ENCODE results near the gene PRKAB1.

Gene PRKAB1

GRCh38 chr12:119666900-119667576 is 895 bp upstream of the PRKAB1 start:
- DNase-seq, result no peak
- 45% methylated on average over 8 of the region's 9 CpGs for WGBS
- peaks cover 0 to 5% of the 10 kb centered on the region in 2 experiments for H3K27me3 ChIP-seq (ENCODE audit: control insufficient read depth in 1 of 2, insufficient read depth in 1 of 2, low read length in 2 of 2)

DNA sequence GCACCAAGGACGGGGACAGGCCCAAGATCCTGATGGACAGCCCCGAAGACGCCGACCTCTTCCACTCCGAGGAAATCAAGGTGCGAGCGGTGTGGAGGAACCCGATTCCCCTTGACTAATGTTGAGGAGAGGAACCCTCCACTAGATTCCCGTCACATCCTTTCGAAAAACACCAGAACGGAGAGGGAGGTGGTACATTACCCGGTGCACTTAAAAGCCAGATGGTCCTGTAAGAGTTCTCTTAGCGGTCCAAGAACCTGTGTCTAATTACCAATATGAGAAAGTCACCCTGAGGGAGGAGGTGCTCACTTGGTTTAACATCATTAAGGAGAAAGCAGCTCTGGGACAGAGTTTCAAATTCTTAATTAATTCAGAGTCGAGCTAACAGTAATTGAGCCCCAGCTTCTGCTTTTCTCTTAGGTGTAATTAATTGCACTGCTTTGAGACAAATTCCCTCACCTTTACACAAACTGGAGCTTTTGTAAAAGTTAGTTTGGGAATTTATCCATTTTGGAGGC is 450 bp downstream of the PRKAB1 start:
- no peak overlapping the region for H2BK12ac ChIP-seq (ENCODE audit: low read length in 2 of 2)
- H3K9ac ChIP-seq (ENCODE audit: low read length), result peak overlapping the region; percentile 91
- H2AFZ ChIP-seq (ENCODE audit: low read depth, low read length), result peak overlapping the region; percentile 79
- WGBS, result 6% methylated on average over 14 of the region's 14 CpGs
- peak overlapping the region; percentile 55 to 62 for H3K4ac ChIP-seq (ENCODE audit: low read depth in 1 of 2, low read length in 2 of 2)
- H3K18ac ChIP-seq (ENCODE audit: low read depth in 1 of 2, low read length in 2 of 2), result peak overlapping the region; percentile 83 to 85
- H3K79me1 ChIP-seq (replicated peaks; ENCODE audit: low read length, poor library complexity, severe bottlenecking), result peaks cover 5% of the 10 kb centered on the region
- no peak overlapping the region for H2BK5ac ChIP-seq (ENCODE audit: low read depth, low read length, poor library complexity, severe bottlenecking)
- H3K27ac ChIP-seq (ENCODE audit: low read length, poor library complexity, severe bottlenecking), result peak overlapping the region; percentile 53
- DNase-seq, result no peak
- peak overlapping the region; percentile 83 for H4K8ac ChIP-seq (ENCODE audit: low read length)
- no peak overlapping the region for H3K14ac ChIP-seq (ENCODE audit: low read length in 2 of 2)
- H2BK120ac ChIP-seq (ENCODE audit: low read depth, low read length), result no peak overlapping the region
- H2AK5ac ChIP-seq (ENCODE audit: low read length, severe bottlenecking), result no peak overlapping the region
- peak overlapping the region; percentile 45 for H3K4me2 ChIP-seq (ENCODE audit: low read length, poor library complexity, severe bottlenecking)
- H3K9me3 ChIP-seq (ENCODE audit: control insufficient read depth, low read length), result no peaks in the 10 kb centered on the region
- H3K36me3 ChIP-seq (ENCODE audit: control insufficient read depth in 1 of 2, insufficient read depth in 2 of 2, low read depth in 1 of 2, low read length in 2 of 2), result peaks cover 7 to 27% of the 10 kb centered on the region in 2 experiments
- H3K23ac ChIP-seq (ENCODE audit: low read length in 2 of 2), result no peak overlapping the region
- peak overlapping the region; percentile 15 for H2BK15ac ChIP-seq (ENCODE audit: low read depth, poor library complexity, severe bottlenecking)
- H3K4me3 ChIP-seq (ENCODE audit: insufficient read depth in 1 of 2, low read depth in 1 of 2, low read length in 2 of 2), result peak overlapping the region; percentile 87 to 90
- H3K4me1 ChIP-seq (ENCODE audit: control insufficient read depth, insufficient read depth, low read depth, low read length), result peaks cover 8% of the 10 kb centered on the region
- H3K27me3 ChIP-seq (ENCODE audit: control insufficient read depth in 1 of 2, insufficient read depth in 1 of 2, low read length in 2 of 2), result no peaks in the 10 kb centered on the region
- H4K91ac ChIP-seq (ENCODE audit: low read length), result no peak overlapping the region

More at GRCh38 chr12:119666900-119667576, 895 bp upstream of the PRKAB1 start:
- H3K4ac ChIP-seq (ENCODE audit: low read depth in 1 of 2, low read length in 2 of 2), result no peak overlapping the region
- peak overlapping the region; percentile 68 for H3K4me2 ChIP-seq (ENCODE audit: low read length, poor library complexity, severe bottlenecking)
- H4K8ac ChIP-seq (ENCODE audit: low read length), result no peak overlapping the region
- H3K14ac ChIP-seq (ENCODE audit: low read length in 2 of 2), result no peak overlapping the region
- H2BK15ac ChIP-seq (ENCODE audit: low read depth, poor library complexity, severe bottlenecking), result no peak overlapping the region
- H3K36me3 ChIP-seq (ENCODE audit: control insufficient read depth in 1 of 2, insufficient read depth in 2 of 2, low read depth in 1 of 2, low read length in 2 of 2), result peaks cover under 1 to 15% of the 10 kb centered on the region in 2 experiments
- peaks cover under 1% of the 10 kb centered on the region for H3K79me1 ChIP-seq (replicated peaks; ENCODE audit: low read length, poor library complexity, severe bottlenecking)
- peaks cover 8% of the 10 kb centered on the region for H3K4me1 ChIP-seq (ENCODE audit: control insufficient read depth, insufficient read depth, low read depth, low read length)
- no peaks in the 10 kb centered on the region for H3K9me3 ChIP-seq (ENCODE audit: control insufficient read depth, low read length)
- H3K27ac ChIP-seq (ENCODE audit: low read length, poor library complexity, severe bottlenecking), result no peak overlapping the region
- no peak overlapping the region for H2BK120ac ChIP-seq (ENCODE audit: low read depth, low read length)
- no peak overlapping the region for H3K18ac ChIP-seq (ENCODE audit: low read depth in 1 of 2, low read length in 2 of 2)
- H3K9ac ChIP-seq (ENCODE audit: low read length), result peak overlapping the region; percentile 72
- H2BK5ac ChIP-seq (ENCODE audit: low read depth, low read length, poor library complexity, severe bottlenecking), result no peak overlapping the region
- no peak overlapping the region for H3K23ac ChIP-seq (ENCODE audit: low read length in 2 of 2)
- H3K4me3 ChIP-seq (ENCODE audit: insufficient read depth in 1 of 2, low read depth in 1 of 2, low read length in 2 of 2), result peak overlapping the region in 1 of 2 experiments; percentile 90
- H2AK5ac ChIP-seq (ENCODE audit: low read length, severe bottlenecking), result no peak overlapping the region
- H2BK12ac ChIP-seq (ENCODE audit: low read length in 2 of 2), result no peak overlapping the region
- H4K91ac ChIP-seq (ENCODE audit: low read length), result no peak overlapping the region
- no peak overlapping the region for H2AFZ ChIP-seq (ENCODE audit: low read depth, low read length)

- Histone ChIP-seq H2AK5ac (ENCODE audit: low read length, severe bottlenecking) (no peak overlapping the region), H2BK12ac (ENCODE audit: low read length in 2 of 2) (no peak overlapping the region), H3K4me3 (ENCODE audit: insufficient read depth in 1 of 2, low read depth in 1 of 2, low read length in 2 of 2) (no peak overlapping the region), H2BK15ac (ENCODE audit: low read depth, poor library complexity, severe bottlenecking) (no peak overlapping the region), H3K4me2 (ENCODE audit: low read length, poor library complexity, severe bottlenecking) (peak overlapping the region; percentile 20), H3K18ac (ENCODE audit: low read depth in 1 of 2, low read length in 2 of 2) (no peak overlapping the region), H3K14ac (ENCODE audit: low read length in 2 of 2) (no peak overlapping the region), H3K79me1 (replicated peaks; ENCODE audit: low read length, poor library complexity, severe bottlenecking) (peaks cover 14% of the 10 kb centered on the region), H2BK5ac (ENCODE audit: low read depth, low read length, poor library complexity, severe bottlenecking) (no peak overlapping the region), H3K9ac (ENCODE audit: low read length) (peak overlapping the region; percentile 7), H4K8ac (ENCODE audit: low read length) (no peak overlapping the region), H4K91ac (ENCODE audit: low read length) (no peak overlapping the region), H2BK120ac (ENCODE audit: low read depth, low read length) (no peak overlapping the region), H3K36me3 (ENCODE audit: control insufficient read depth in 1 of 2, insufficient read depth in 2 of 2, low read depth in 1 of 2, low read length in 2 of 2) (peaks cover 17 to 42% of the 10 kb centered on the region in 2 experiments), H3K27me3 (ENCODE audit: control insufficient read depth in 1 of 2, insufficient read depth in 1 of 2, low read length in 2 of 2) (no peaks in the 10 kb centered on the region), H3K4ac (ENCODE audit: low read depth in 1 of 2, low read length in 2 of 2) (no peak overlapping the region), H3K27ac (ENCODE audit: low read length, poor library complexity, severe bottlenecking) (peak overlapping the region; percentile 30), H3K4me1 (ENCODE audit: control insufficient read depth, insufficient read depth, low read depth, low read length) (peaks cover 8% of the 10 kb centered on the region), H3K9me3 (ENCODE audit: control insufficient read depth, low read length) (no peaks in the 10 kb centered on the region), H2AFZ (ENCODE audit: low read depth, low read length) (no peak overlapping the region), H3K23ac (ENCODE audit: low read length in 2 of 2) (no peak overlapping the region)
- no peak for DNase-seq
- 98% methylated on average over 10 of the region's 11 CpGs for WGBS
Observed at GRCh38 chr12:119669744-119670472, 2.0 kb downstream of the PRKAB1 start.

DNA sequence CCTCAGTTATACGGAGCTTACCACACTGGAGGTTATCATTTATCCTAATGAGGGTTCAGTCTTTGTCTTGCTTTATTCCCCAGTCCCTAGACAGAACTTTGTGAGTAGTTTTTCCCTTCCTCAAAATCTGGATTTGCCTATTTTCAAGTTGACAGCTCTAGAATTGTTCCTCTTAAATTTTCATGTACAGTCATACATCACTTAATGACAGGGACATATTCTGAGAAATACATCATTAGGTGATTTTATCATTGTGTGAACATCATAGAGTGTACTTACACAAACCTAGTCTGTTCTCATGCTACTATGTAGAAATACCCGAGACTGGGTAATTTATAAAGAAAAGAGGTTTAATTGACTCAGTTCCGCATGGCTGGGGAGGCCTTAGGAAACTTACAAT is 3.1 kb downstream of the PRKAB1 start:
- H3K23ac ChIP-seq (ENCODE audit: low read length in 2 of 2), result no peak overlapping the region
- no peak overlapping the region for H2BK15ac ChIP-seq (ENCODE audit: low read depth, poor library complexity, severe bottlenecking)
- H2BK12ac ChIP-seq (ENCODE audit: low read length in 2 of 2), result no peak overlapping the region
- H3K4me1 ChIP-seq (ENCODE audit: control insufficient read depth, insufficient read depth, low read depth, low read length), result peaks cover 8% of the 10 kb centered on the region
- H3K4me3 ChIP-seq (ENCODE audit: insufficient read depth in 1 of 2, low read depth in 1 of 2, low read length in 2 of 2), result no peak overlapping the region
- H3K4me2 ChIP-seq (ENCODE audit: low read length, poor library complexity, severe bottlenecking), result no peak overlapping the region
- no peak overlapping the region for H2AFZ ChIP-seq (ENCODE audit: low read depth, low read length)
- peaks cover 19% of the 10 kb centered on the region for H3K79me1 ChIP-seq (replicated peaks; ENCODE audit: low read length, poor library complexity, severe bottlenecking)
- H2BK120ac ChIP-seq (ENCODE audit: low read depth, low read length), result no peak overlapping the region
- H3K18ac ChIP-seq (ENCODE audit: low read depth in 1 of 2, low read length in 2 of 2), result no peak overlapping the region
- no peak overlapping the region for H4K8ac ChIP-seq (ENCODE audit: low read length)
- H3K14ac ChIP-seq (ENCODE audit: low read length in 2 of 2), result no peak overlapping the region
- no peak overlapping the region for H3K4ac ChIP-seq (ENCODE audit: low read depth in 1 of 2, low read length in 2 of 2)
- H3K27me3 ChIP-seq (ENCODE audit: control insufficient read depth in 1 of 2, insufficient read depth in 1 of 2, low read length in 2 of 2), result no peaks in the 10 kb centered on the region
- no peaks in the 10 kb centered on the region for H3K9me3 ChIP-seq (ENCODE audit: control insufficient read depth, low read length)
- no peak overlapping the region for H3K9ac ChIP-seq (ENCODE audit: low read length)
- 98% methylated on average over 3 of the region's 3 CpGs for whole genome bisulfite sequencing
- H4K91ac ChIP-seq (ENCODE audit: low read length), result no peak overlapping the region
- no peak overlapping the region for H3K27ac ChIP-seq (ENCODE audit: low read length, poor library complexity, severe bottlenecking)
- peaks cover 26 to 54% of the 10 kb centered on the region in 2 experiments for H3K36me3 ChIP-seq (ENCODE audit: control insufficient read depth in 1 of 2, insufficient read depth in 2 of 2, low read depth in 1 of 2, low read length in 2 of 2)
- no peak for DNase-seq
- H2AK5ac ChIP-seq (ENCODE audit: low read length, severe bottlenecking), result no peak overlapping the region
- H2BK5ac ChIP-seq (ENCODE audit: low read depth, low read length, poor library complexity, severe bottlenecking), result no peak overlapping the region
